ENCODE data around the gene SLC25A15. TPM values are rescaled to one million over a fixed set of nuclear protein-coding genes. Genes with fewer than 3 reads are reported as not detected.

SLC25A15 gene
- total RNA-seq, 1 experiment from 2014 or later: 24.5 TPM

DNA sequence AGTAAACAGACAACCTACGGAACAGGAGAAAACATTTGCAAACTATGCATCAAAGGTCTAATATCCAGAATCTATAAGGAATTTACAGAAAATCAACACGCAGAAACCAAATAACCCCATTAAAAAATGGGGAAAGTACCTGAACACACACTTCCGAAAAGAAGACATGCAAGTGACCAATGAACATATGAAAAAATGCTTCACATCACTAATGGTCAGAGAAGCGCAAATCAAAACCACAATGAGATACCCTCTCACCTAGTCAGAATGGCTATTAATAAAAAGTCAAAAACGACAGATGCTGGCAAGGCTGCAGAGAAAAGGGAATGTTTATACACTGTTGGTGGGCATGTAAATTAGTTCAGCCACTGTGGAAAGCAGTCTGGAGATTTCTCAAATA is 29.5 kb downstream of the SLC25A15 start:
- H3K4me3 ChIP-seq (replicated peaks in 1 of 2; ENCODE audit: low read depth in 1 of 2, low read length in 2 of 2): no peak overlapping the region
- intact Hi-C loops (cut with micrococcal nuclease): no loop called here
- ATAC-seq (no peak), DNase-seq (ENCODE audit: low read depth, low spot score) (no peak)
- no peaks in the 10 kb centered on the region for H3K9me2 ChIP-seq (ENCODE audit: insufficient read depth)
- no peaks in the 10 kb centered on the region for H3K79me2 ChIP-seq (ENCODE audit: insufficient read depth, low read length)
- TF ChIP-seq ELF1 (IDR thresholded peaks at IDR 0.05; ENCODE audit: borderline replicate concordance, low read depth) (no peak), YY1 (IDR thresholded peaks at IDR 0.05; ENCODE audit: extremely low read depth, insufficient replicate concordance, low read depth, low read length) (no peak), CEBPB (IDR thresholded peaks at IDR 0.05; ENCODE audit: low read depth) (no peak), EZH2 (IDR thresholded peaks at IDR 0.05) (no peak), RAD21 (IDR thresholded peaks at IDR 0.05; ENCODE audit: low read depth) (no peak), SIN3A (IDR thresholded peaks at IDR 0.05; ENCODE audit: low read depth) (no peak), SP1 (IDR thresholded peaks at IDR 0.05; ENCODE audit: low read depth) (no peak), JUND (IDR thresholded peaks at IDR 0.05) (no peak), EGR1 (IDR thresholded peaks at IDR 0.05; ENCODE audit: low read depth) (no peak), POLR2A (IDR thresholded peaks at IDR 0.05; ENCODE audit: borderline replicate concordance, extremely low read depth, insufficient read depth, insufficient read length) (no peak), SRF (IDR thresholded peaks at IDR 0.05; ENCODE audit: low read depth) (no peak)
- TF ChIP-seq, protein P1, sequence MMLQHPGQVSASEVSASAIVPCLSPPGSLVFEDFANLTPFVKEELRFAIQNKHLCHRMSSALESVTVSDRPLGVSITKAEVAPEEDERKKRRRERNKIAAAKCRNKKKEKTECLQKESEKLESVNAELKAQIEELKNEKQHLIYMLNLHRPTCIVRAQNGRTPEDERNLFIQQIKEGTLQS (IDR thresholded peaks at IDR 0.05): no peak
- H3K4me1 ChIP-seq (ENCODE audit: control insufficient read depth in 1 of 2, insufficient read depth in 2 of 2, low read length in 2 of 2): no peaks in the 10 kb centered on the region
- ChIA-PET CTCF (no interaction called here), POLR2A (no interaction called here), RAD21 (ENCODE audit: low non-redundant PET in 1 of 2, low total read pairs in 2 of 2, uncharacterized antibody in 2 of 2, unreplicated experiment in 2 of 2) (no interaction called here)
- no peaks in the 10 kb centered on the region for H3K9me3 ChIP-seq (ENCODE audit: control insufficient read depth in 1 of 2, insufficient read depth in 1 of 2, low read depth in 1 of 2, low read length in 2 of 2)
- H2AFZ ChIP-seq (ENCODE audit: low read depth, low read length, poor library complexity, severe bottlenecking): no peak overlapping the region
- no peaks in the 10 kb centered on the region for H3K27me3 ChIP-seq (ENCODE audit: insufficient read depth, low read length)
- H3K4me2 ChIP-seq (ENCODE audit: low read length): no peak overlapping the region
- H3K27ac ChIP-seq (ENCODE audit: low read depth, low read length): no peak overlapping the region
- no peaks in the 10 kb centered on the region for H4K20me1 ChIP-seq (ENCODE audit: insufficient read depth)
- no TSS peak for BruUV-seq (replicated peaks)
- no peaks in the 10 kb centered on the region for H3K36me3 ChIP-seq (ENCODE audit: control insufficient read depth in 1 of 2, insufficient read depth in 2 of 2, low read length in 2 of 2)
- no peak overlapping the region for H3K9ac ChIP-seq (ENCODE audit: low read length)

DNA sequence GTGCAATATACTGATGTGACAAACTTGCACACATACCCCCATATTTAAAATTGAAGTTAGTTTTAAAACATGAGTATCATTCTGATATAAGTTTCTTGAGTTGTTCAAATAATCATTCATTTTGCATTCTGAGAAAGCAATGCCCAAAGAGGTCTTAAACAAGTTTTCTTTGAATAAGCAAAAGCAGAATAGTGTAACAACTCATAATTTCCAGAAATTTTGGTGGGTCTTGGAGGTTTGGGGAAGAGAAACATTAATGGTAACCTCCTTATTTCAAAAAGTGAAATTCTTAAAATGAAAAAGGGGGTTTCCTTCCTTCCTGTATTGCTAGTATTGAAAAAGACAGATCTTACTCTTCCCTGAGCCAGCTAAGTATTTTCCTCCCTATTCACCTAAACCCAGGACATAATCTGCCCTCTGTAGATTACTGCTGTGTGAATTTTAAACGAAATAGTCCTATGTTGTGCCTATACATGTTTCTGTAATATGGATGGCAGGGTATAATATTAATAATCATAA is 30.4 kb downstream of the SLC25A15 start:
- RAD21 ChIA-PET (ENCODE audit: low non-redundant PET in 1 of 2, low total read pairs in 2 of 2, uncharacterized antibody in 2 of 2, unreplicated experiment in 2 of 2): no interaction called here
- TF ChIP-seq EZH2phosphoT487 (IDR thresholded peaks at IDR 0.05; ENCODE audit: borderline replicate concordance) (no peak), EZH2 (IDR thresholded peaks at IDR 0.05) (no peak), CBX3 (IDR thresholded peaks at IDR 0.05; ENCODE audit: low read depth) (no peak), YY1 (IDR thresholded peaks at IDR 0.05; ENCODE audit: extremely low read depth, insufficient replicate concordance, low read depth, low read length) (no peak), TCF7L2 (IDR thresholded peaks at IDR 0.05; ENCODE audit: borderline replicate concordance, extremely low read depth, insufficient read depth, insufficient read length) (no peak), EGR1 (IDR thresholded peaks at IDR 0.05; ENCODE audit: low read depth) (no peak), RAD21 (IDR thresholded peaks at IDR 0.05; ENCODE audit: low read depth) (no peak), SP1 (IDR thresholded peaks at IDR 0.05; ENCODE audit: low read depth) (no peak), ZFX (IDR thresholded peaks at IDR 0.05) (no peak), JUND (IDR thresholded peaks at IDR 0.05) (no peak), ZNF274 (IDR thresholded peaks at IDR 0.05; ENCODE audit: low read depth, low read length) (no peak), ELF1 (IDR thresholded peaks at IDR 0.05; ENCODE audit: borderline replicate concordance, low read depth) (no peak)
- TF ChIP-seq, protein P2, sequence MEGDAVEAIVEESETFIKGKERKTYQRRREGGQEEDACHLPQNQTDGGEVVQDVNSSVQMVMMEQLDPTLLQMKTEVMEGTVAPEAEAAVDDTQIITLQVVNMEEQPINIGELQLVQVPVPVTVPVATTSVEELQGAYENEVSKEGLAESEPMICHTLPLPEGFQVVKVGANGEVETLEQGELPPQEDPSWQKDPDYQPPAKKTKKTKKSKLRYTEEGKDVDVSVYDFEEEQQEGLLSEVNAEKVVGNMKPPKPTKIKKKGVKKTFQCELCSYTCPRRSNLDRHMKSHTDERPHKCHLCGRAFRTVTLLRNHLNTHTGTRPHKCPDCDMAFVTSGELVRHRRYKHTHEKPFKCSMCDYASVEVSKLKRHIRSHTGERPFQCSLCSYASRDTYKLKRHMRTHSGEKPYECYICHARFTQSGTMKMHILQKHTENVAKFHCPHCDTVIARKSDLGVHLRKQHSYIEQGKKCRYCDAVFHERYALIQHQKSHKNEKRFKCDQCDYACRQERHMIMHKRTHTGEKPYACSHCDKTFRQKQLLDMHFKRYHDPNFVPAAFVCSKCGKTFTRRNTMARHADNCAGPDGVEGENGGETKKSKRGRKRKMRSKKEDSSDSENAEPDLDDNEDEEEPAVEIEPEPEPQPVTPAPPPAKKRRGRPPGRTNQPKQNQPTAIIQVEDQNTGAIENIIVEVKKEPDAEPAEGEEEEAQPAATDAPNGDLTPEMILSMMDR (IDR thresholded peaks at IDR 0.05 in 2 of 3, conservative IDR thresholded peaks at IDR 0.05 in 1 of 3; ENCODE audit: borderline replicate concordance in 1 of 3, insufficient read depth in 1 of 3, low read depth in 2 of 3, low read length in 2 of 3): no peak
- TF ChIP-seq, protein P3, sequence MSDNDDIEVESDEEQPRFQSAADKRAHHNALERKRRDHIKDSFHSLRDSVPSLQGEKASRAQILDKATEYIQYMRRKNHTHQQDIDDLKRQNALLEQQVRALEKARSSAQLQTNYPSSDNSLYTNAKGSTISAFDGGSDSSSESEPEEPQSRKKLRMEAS (IDR thresholded peaks at IDR 0.05): no peak

More for the DNA sequence above, 30.4 kb downstream of the SLC25A15 start:
- ATAC-seq: no peak
- Histone ChIP-seq H2AFZ (ENCODE audit: low read depth, low read length, poor library complexity, severe bottlenecking) (no peak overlapping the region), H3K36me3 (ENCODE audit: control insufficient read depth in 1 of 2, insufficient read depth in 2 of 2, low read length in 2 of 2) (no peaks in the 10 kb centered on the region), H3K4me1 (ENCODE audit: control insufficient read depth in 1 of 2, insufficient read depth in 2 of 2, low read length in 2 of 2) (no peaks in the 10 kb centered on the region), H3K9me2 (ENCODE audit: insufficient read depth) (no peaks in the 10 kb centered on the region), H3K4me2 (ENCODE audit: low read length) (no peak overlapping the region), H3K9ac (ENCODE audit: low read length) (no peak overlapping the region), H3K9me3 (ENCODE audit: control insufficient read depth in 1 of 2, insufficient read depth in 1 of 2, low read depth in 1 of 2, low read length in 2 of 2) (no peaks in the 10 kb centered on the region), H3K27ac (ENCODE audit: low read depth, low read length) (no peak overlapping the region), H3K27me3 (ENCODE audit: insufficient read depth, low read length) (no peaks in the 10 kb centered on the region), H3K79me2 (ENCODE audit: insufficient read depth, low read length) (no peaks in the 10 kb centered on the region), H4K20me1 (ENCODE audit: insufficient read depth) (no peaks in the 10 kb centered on the region), H3K4me3 (replicated peaks in 1 of 2; ENCODE audit: low read depth in 1 of 2, low read length in 2 of 2) (no peak overlapping the region)
- DNase-seq (ENCODE audit: low read depth, low spot score): no peak
- POLR2A ChIA-PET: no interaction called here
- no TSS peak for BruUV-seq (replicated peaks)
- intact Hi-C loops (cut with micrococcal nuclease): no loop called here
- CTCF ChIA-PET: no interaction called here

All from HCT116 (cell line).